Measurements from ENCODE around the gene KRT82.

The KRT82 gene

DNA sequence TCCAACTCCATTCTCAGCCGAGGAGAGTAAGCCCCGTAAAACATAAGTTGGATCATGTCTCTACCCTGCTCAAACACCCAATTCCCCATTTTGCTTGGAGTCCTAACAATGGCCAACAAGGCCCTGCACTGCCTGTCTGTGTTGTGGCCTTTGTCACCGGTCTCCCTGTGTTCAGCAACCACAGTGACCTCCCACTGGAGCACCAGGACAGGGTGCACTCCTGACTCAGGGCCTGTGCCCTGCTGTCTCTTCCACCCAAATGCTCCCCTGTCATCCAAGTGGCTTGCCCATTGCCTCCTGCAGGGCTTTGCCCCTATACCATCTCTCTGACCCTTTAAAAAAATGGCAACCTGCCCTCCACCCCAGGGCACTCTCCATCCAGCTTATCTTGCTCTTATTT is 34.4 kb downstream of the KRT82 start:
- TF ChIP-seq, protein P1, sequence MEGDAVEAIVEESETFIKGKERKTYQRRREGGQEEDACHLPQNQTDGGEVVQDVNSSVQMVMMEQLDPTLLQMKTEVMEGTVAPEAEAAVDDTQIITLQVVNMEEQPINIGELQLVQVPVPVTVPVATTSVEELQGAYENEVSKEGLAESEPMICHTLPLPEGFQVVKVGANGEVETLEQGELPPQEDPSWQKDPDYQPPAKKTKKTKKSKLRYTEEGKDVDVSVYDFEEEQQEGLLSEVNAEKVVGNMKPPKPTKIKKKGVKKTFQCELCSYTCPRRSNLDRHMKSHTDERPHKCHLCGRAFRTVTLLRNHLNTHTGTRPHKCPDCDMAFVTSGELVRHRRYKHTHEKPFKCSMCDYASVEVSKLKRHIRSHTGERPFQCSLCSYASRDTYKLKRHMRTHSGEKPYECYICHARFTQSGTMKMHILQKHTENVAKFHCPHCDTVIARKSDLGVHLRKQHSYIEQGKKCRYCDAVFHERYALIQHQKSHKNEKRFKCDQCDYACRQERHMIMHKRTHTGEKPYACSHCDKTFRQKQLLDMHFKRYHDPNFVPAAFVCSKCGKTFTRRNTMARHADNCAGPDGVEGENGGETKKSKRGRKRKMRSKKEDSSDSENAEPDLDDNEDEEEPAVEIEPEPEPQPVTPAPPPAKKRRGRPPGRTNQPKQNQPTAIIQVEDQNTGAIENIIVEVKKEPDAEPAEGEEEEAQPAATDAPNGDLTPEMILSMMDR (IDR thresholded peaks at IDR 0.05; ENCODE audit: borderline replicate concordance, insufficient read depth, low read depth, low read length): no peak
- H3K4me3 ChIP-seq (ENCODE audit: low read depth, low read length): no peak overlapping the region

DNA sequence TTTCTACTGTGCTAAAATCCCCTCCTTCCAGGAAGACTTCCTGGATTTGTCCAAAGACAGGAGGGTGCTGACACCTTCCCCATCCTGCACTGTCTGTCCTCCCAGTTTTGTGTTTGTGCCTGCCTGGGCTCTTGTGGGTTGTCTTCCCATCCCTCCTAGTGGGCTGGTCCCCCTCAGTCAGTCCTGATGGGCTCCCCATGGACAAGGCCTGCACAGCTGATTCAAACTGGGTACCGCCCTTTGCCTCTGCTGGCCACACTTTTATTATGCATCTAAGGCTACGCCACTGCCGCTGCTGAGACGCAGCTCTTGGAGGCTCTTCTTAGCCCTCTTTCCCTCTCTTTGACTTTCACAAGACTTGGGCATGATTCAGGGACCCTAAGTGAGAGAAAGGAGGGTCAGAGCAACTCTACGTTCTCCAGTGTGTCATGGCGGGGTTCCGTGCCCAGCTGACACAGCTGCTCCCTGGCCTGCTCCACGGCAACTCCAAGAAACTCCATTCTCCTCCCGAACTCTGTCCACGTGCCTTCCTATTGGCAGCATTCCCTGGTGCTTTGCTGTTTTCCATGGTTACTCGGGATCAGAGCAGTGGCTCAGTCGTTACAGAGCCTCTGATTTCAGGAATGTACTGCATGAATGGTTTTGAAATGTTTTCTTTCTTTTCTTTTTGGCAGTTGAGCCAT is 35.1 kb downstream of the KRT82 start:
- H3K4me3 ChIP-seq (ENCODE audit: low read depth, low read length): no peak overlapping the region
- TF ChIP-seq, protein P1 (IDR thresholded peaks at IDR 0.05; ENCODE audit: borderline replicate concordance, insufficient read depth, low read depth, low read length): no peak

GRCh38 chr12:52369809-52370208 is 36.3 kb downstream of the KRT82 start:
- H3K4me3 ChIP-seq (ENCODE audit: low read depth, low read length): no peak overlapping the region
- TF ChIP-seq, protein P1 (IDR thresholded peaks at IDR 0.05; ENCODE audit: borderline replicate concordance, insufficient read depth, low read depth, low read length): no peak

DNA sequence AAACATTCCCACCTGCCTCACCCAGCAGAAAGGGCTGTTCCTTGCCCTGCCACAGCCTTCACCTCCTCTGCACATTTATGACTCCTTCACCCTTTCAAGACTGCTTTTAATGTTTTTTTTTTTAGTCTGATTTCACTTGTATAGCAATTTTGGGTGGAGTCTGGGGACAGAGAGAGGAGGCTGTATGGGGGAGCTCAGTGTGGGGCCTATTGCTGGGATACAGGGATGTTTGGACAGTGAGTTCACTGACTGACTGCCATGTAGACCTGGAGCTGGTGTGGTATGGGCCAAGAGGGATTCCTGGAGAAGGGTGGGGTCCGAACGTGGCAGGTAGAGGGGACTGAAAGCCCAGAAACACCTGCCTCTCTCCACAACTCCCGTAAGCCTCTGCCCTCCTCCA is 36.9 kb downstream of the KRT82 start:
- H3K4me3 ChIP-seq (ENCODE audit: low read depth, low read length): no peak overlapping the region

DNA sequence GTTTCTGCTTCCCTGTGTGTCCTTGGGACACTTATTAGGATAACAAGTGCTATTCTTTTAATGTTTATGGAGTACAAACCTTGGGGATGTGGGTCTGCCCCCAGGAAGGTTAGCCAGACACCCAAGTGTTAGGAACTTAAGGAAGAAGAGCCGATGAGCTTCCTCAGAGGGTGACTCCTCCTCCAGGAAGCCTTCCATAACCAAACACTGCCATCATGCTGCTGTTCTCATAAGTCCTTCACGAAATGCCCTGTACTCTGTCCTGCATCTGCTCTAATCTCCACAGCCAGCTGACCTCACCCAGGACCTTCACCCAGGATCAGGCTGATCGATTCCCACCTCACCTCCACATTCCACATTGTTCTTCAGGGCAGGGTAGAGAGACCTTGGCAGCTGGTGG is 37.6 kb downstream of the KRT82 start:
- TF ChIP-seq, protein P1 (IDR thresholded peaks at IDR 0.05; ENCODE audit: borderline replicate concordance, insufficient read depth, low read depth, low read length): no peak
- no peak overlapping the region for H3K4me3 ChIP-seq (ENCODE audit: low read depth, low read length)

More for the DNA sequence above, 36.9 kb downstream of the KRT82 start:
- TF ChIP-seq, protein P1 (IDR thresholded peaks at IDR 0.05; ENCODE audit: borderline replicate concordance, insufficient read depth, low read depth, low read length): no peak

DNA sequence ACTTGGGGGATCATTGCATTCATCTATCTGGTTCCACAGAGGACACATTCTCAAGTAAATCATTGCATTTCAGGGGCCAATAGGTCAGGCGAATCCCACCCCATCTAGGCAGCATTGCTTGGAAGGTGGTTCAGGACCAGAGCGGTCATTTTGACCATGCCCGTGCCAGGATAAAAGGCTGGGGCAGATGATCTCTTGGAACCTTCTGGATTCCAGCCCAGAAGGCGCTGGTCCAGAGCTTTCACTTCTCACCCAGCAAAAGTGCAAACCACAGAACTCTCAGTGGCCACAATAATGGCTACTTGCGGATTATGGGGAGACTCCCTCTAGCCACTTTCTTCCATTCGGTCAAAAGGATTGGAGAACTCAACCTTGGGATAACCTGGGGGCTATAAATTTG is 38.3 kb downstream of the KRT82 start:
- TF ChIP-seq, protein P1 (IDR thresholded peaks at IDR 0.05; ENCODE audit: borderline replicate concordance, insufficient read depth, low read depth, low read length): no peak
- H3K4me3 ChIP-seq (ENCODE audit: low read depth, low read length): no peak overlapping the region

DNA sequence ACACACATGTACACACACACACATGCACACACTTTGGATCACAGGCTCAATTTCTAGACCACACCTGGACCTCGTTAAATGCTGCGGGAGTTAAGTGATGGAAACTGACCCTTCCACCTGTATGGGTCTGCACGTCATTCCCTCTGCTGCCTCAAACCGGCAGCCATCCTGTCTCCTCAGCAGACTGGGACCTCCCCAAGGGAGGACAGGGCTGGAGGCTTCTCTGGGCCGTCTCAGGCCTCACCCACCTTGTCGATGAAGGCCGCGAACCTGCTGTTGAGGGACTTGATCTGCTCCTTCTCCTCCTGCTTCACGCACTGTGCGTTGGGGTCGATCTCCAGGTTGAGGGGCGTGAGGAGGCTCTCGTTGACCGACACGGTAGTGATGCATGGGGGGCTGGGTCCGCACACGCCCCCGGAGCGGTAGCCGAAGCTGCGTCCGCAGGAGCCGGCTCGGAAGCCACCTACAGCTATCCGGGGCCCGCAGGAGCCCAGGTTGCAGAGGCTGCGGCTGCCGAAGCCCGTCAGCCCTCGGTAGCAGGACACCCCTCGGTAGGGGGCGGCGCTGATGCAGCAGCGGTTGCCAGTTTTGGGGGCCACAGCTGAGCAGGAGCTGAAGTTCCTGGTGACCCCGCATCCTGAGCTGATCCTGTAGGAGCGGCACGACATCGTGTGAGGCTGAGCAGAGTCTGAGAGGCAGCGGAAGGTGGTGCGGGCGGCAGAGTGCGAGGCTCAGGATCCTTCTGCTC is 39.2 kb downstream of the KRT82 start, which contains the start of gene KRT85:
Gene KRT85, minus strand, starts transcription at position 744 of the 748 bp plus-strand sequence. Its CDS starts 76 bp downstream, at position 668.
- TF ChIP-seq, protein P1 (IDR thresholded peaks at IDR 0.05; ENCODE audit: borderline replicate concordance, insufficient read depth, low read depth, low read length): no peak
- no peak within 1 kb of the TSS for H3K4me3 ChIP-seq (ENCODE audit: low read depth, low read length)
